GM06990 (cell line): ENCODE data around the gene ASAP3.
A peak's percentile ranks its signal among the peaks of the same experiment; 100 is the strongest.

Source experiments
- DNase-seq: peaks from one replicate; pipeline ENCODE4 v3.0.0-alpha.2; 2011; ENCODE audit not compliant: insufficient read length; ENCODE audit errors: extremely low read depth
- H3K27me3 ChIP-seq: replicated peaks from 2 replicates; pipeline ENCODE4 v1.6.0; 2011; ENCODE audit warnings: low read length; ENCODE audit not compliant: control insufficient read depth, insufficient read depth
- H3K36me3 ChIP-seq: 2 replicates; pipeline ENCODE4 v1.5.1; 2011; ENCODE audit warnings: low read length; ENCODE audit not compliant: control insufficient read depth, insufficient read depth
- H3K4me3 ChIP-seq: replicated peaks from 2 replicates; pipeline ENCODE4 v1.5.1; 2011; ENCODE audit warnings: low read depth, mild to moderate bottlenecking, control low read depth, low read length
- TF ChIP-seq, protein P1 (sequence below): IDR thresholded peaks from 2 replicates; pipeline ENCODE4 v1.5.1; 2011; ENCODE audit warnings: low read length, control low read depth, mild to moderate bottlenecking, inconsistent platforms; ENCODE audit not compliant: insufficient read depth, poor library complexity, severe bottlenecking

ASAP3 gene

DNA sequence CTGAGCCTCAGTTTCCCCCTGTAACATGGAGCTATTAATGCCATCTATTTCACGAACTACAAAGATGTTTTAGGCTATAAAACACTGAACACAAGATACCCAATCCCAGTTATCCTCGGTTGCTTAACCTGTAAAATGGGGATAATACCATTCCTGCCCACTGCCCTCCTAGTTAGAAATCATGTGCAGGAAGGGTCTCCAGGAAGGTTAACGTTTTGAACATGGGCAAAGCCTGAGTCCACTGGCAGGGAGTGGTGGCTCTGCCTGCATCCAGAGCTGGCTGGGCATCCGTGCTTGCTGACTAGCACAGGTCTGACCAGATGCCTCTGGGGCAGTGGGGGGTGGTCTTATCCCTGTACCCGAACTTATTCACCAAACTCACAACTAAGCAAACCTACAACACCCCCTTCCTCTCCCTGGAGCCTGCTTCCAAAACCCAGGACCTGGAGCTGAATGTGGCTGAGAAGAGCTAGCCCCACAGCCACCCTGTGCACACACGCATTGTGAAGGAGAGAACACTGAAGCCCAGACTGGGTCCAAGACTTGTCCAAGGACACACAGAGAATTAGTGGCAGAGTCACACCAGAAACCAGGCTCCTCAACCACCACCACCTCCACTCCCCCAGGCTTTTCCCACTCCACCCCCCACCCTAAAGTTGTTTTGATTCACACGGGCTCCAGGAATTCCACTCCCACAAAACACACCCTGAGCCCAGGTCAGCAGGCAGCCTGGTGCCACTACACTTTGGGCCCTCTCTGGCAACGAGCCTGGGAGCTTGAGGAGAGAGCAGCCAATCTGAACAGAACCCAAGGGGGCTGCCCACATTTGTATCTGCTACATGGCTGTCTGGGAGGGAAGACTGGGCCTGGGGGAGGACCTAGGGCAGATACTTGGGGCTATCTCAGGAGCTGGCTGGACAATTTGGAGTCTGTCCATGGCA lies 45.4 kb upstream of the ASAP3 start:
- H3K36me3 ChIP-seq, result no peaks in the 10 kb centered on the region; the same call in 1 of the 2 replicates
- TF ChIP-seq, protein P1, sequence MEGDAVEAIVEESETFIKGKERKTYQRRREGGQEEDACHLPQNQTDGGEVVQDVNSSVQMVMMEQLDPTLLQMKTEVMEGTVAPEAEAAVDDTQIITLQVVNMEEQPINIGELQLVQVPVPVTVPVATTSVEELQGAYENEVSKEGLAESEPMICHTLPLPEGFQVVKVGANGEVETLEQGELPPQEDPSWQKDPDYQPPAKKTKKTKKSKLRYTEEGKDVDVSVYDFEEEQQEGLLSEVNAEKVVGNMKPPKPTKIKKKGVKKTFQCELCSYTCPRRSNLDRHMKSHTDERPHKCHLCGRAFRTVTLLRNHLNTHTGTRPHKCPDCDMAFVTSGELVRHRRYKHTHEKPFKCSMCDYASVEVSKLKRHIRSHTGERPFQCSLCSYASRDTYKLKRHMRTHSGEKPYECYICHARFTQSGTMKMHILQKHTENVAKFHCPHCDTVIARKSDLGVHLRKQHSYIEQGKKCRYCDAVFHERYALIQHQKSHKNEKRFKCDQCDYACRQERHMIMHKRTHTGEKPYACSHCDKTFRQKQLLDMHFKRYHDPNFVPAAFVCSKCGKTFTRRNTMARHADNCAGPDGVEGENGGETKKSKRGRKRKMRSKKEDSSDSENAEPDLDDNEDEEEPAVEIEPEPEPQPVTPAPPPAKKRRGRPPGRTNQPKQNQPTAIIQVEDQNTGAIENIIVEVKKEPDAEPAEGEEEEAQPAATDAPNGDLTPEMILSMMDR, result no peak
- no peak for DNase-seq
- no peaks in the 10 kb centered on the region for H3K27me3 ChIP-seq
- H3K4me3 ChIP-seq, result peak overlapping the region; percentile 66

DNA sequence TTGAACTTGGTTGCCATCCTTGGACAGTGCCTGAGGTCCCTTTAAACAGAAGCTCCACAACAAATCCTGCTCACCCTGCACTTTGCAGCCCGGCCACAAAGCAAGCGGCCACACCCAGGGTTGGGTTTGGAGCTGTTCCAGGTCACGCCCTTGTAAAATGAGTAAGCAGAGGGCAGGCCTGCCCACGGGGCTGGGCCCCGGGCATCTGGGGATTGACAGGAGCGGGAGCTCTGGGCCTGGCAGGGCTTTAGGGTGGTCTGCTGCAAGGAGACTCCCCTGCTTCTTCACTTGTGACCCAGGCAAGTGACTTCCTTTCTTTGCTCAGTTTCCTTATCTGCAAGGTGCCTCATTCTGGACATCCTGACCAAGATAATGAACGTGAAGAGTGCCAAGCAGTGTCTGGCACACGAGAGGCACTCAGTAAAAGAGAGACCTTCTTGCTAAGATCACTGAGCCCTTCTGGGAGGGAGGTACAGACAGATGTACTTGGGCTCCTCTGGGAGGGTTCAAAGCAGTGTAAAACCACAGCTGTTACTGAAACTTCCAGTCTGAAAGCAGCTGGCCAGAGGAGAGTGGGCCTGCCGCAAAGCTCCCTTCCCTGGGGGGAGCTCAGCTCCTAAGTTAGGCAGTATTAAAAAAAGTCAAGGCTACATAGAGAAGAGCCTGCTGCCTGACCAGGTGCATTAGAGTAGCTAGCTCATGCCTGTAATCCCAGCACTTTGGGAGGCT lies 44.4 kb upstream of the ASAP3 start:
- peak; percentile 75 for DNase-seq
- H3K36me3 ChIP-seq, result no peaks in the 10 kb centered on the region; the same call in 1 of the 2 replicates
- H3K4me3 ChIP-seq, result peak overlapping the region; percentile 66
- H3K27me3 ChIP-seq, result no peaks in the 10 kb centered on the region
- TF ChIP-seq, protein P1, result no peak

DNA sequence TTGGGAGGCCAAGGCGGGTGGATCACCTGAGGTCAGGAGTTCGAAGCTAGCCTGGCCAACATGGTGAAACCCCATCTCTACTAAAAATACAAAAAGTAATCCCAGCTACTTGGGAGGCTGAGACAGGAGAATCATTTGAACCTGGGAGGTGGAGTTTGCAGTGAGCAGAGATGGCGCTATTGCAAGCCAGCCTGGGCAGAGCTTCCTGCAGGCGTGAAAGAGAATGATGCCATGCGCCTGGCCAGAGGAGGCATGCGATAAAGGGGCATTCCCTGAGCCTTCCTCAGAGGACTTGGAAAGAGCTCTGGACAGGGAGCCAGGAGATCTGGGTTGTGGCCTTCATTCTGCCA lies 43.9 kb upstream of the ASAP3 start:
- no peaks in the 10 kb centered on the region; the same call in 1 of the 2 replicates for H3K36me3 ChIP-seq
- H3K4me3 ChIP-seq, result 0 out of 2 replicates have a peak overlapping the region, but pooled peaks have one; percentile 15
- H3K27me3 ChIP-seq, result no peaks in the 10 kb centered on the region
- DNase-seq, result no peak
- TF ChIP-seq, protein P1, result peak; percentile 25

DNA sequence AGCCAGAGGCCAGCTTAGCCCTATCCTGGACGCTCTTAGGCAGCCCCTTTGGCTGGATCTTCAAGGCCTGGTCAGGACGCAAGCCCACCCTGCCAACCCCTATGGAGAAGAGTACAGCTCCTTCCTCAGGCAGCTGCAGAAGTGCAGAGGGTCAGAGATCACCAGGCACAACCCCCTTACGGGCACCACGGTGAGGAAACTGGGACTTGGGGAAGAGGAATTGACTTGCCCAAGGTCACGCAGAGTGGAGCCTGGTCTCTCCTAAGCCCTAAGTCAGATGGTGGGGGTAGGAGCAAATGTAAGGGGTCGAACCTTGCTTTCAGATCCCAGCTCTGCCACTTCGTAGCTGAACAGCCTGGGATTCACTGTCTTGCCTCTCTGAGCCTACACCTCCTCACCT lies 43.4 kb upstream of the ASAP3 start:
- TF ChIP-seq, protein P1, result no peak
- H3K36me3 ChIP-seq, result no peaks in the 10 kb centered on the region; the same call in 1 of the 2 replicates
- DNase-seq, result no peak
- no peak overlapping the region for H3K4me3 ChIP-seq
- H3K27me3 ChIP-seq, result no peaks in the 10 kb centered on the region

DNA sequence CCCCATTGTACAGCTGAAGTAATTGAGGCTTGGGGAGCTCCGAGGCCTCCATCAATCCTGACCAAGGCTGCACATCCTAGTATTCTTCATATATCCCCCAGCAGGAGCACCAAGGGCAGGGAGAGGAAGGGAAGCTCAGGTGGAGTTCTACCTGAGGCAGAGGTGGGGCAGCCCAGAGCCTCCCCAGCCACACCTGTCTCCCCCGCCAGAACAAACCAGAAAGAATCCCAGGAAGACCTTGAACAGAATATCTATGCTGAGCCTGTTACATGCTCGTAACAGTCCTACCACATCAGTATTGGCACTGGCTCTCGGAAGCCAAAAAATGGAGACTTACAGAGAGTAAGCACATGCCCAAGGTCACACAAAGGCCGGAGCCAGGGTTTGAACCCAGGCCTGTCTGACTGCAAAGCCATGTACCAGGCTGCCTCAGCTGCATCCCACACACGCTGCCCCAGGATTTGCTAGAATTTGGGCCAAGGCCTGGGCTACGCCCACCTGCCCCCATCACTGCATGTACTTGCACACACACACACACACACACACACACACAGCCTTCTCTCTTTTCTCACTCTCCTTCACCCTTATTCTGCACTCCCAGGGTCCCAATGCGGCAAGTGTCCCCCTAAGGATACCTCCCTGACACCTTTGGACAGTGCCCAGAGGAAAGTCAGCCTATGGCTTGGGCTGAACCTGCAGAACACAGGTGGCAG lies 42.5 kb upstream of the ASAP3 start:
- Histone ChIP-seq H3K36me3 (peaks cover 2% of the 10 kb centered on the region), H3K27me3 (no peaks in the 10 kb centered on the region), H3K4me3 (no peak overlapping the region)
- no peak for DNase-seq
- TF ChIP-seq, protein P1, result no peak
